K562 (cell line): ENCODE measurements around the gene CLCNKB. TPM values are rescaled to one million over a fixed set of nuclear protein-coding genes. Genes with fewer than 3 reads are reported as not detected.
A peak's percentile ranks its signal among the peaks of the same experiment; 100 is the strongest.

ENCODE experiments used
- CBFA2T3 ChIP-seq: fragments of 450-650 bp; IDR thresholded peaks from 2 replicates; pipeline ENCODE4 v1.6.1; 2017
- CHD1 ChIP-seq: fragments of 200-600 bp; sonication (generic); IDR thresholded peaks from one replicate; pipeline ENCODE4 v1.6.1; 2012; ENCODE audit warnings: mild to moderate bottlenecking, moderate library complexity, low read length, inconsistent platforms
- CREBBP ChIP-seq: IDR thresholded peaks from one replicate; pipeline ENCODE4 v1.6.1; 2012; ENCODE audit warnings: low read depth, mild to moderate bottlenecking, control low read depth, inconsistent platforms, low read length
- GABPB2 ChIP-seq: fragments of 250-450 bp; sonication (Bioruptor Pico); conservative IDR thresholded peaks from 2 replicates; pipeline ENCODE4 v1.5.1; 2021; ENCODE audit warnings: mild to moderate bottlenecking
- HDAC8 ChIP-seq: fragments of 450-650 bp; IDR thresholded peaks from 2 replicates; pipeline ENCODE4 v1.6.1; 2016; ENCODE audit warnings: mild to moderate bottlenecking, missing genetic modification characterization, moderate library complexity, missing compliant biosample characterization
- LCOR ChIP-seq: sonication (generic); formaldehyde crosslinking; IDR thresholded peaks from 2 replicates; pipeline ENCODE4 v1.8.0; 2022; ENCODE audit warnings: mild to moderate bottlenecking, missing genetic modification reagents
- MIER1 ChIP-seq: fragments of 450-650 bp; IDR thresholded peaks from 2 replicates; pipeline ENCODE4 v1.6.1; 2016; ENCODE audit warnings: antibody characterized with exemption, mild to moderate bottlenecking, low read depth
- NCOA2 ChIP-seq, 2 experiments: fragments of 450-650 bp; IDR thresholded peaks; 2 replicates each; pipeline ENCODE4 v1.6.1; 2018; ENCODE audit warnings: mild to moderate bottlenecking in 2 of 2, moderate library complexity in 1 of 2; ENCODE audit not compliant: partially characterized antibody in 2 of 2
- NELFE ChIP-seq: IDR thresholded peaks from 2 replicates; pipeline ENCODE4 v1.6.1; 2011; ENCODE audit warnings: mild to moderate bottlenecking; ENCODE audit not compliant: insufficient read depth, insufficient read length
- PCBP1 ChIP-seq: fragments of 200-400 bp; formaldehyde crosslinking; IDR thresholded peaks from 2 replicates; pipeline ENCODE4 v1.6.1; 2018; ENCODE audit warnings: mild to moderate bottlenecking, low read depth, low read length; ENCODE audit not compliant: poor library complexity, severe bottlenecking
- PTBP1 ChIP-seq: fragments of 200-400 bp; formaldehyde crosslinking; IDR thresholded peaks from 2 replicates; pipeline ENCODE4 v1.6.1; 2017; ENCODE audit warnings: low read depth, low read length
- RERE ChIP-seq: sonication (generic); formaldehyde crosslinking; IDR thresholded peaks from 2 replicates; pipeline ENCODE4 v1.8.0; 2023; ENCODE audit warnings: missing genetic modification reagents, mild to moderate bottlenecking, borderline replicate concordance
- SRSF1 ChIP-seq: fragments of 200-400 bp; formaldehyde crosslinking; IDR thresholded peaks from 2 replicates; pipeline ENCODE4 v1.6.1; 2017; ENCODE audit warnings: mild to moderate bottlenecking, low read depth, low read length, moderate library complexity
- TCF7 ChIP-seq: sonication (generic); IDR thresholded peaks from 2 replicates; pipeline ENCODE4 v1.6.1; 2016; ENCODE audit warnings: antibody characterized with exemption, borderline replicate concordance
- ZFX ChIP-seq: sonication (generic); formaldehyde crosslinking; IDR thresholded peaks from 2 replicates; pipeline ENCODE4 v1.8.0; 2022; ENCODE audit warnings: mild to moderate bottlenecking, missing genetic modification reagents, moderate library complexity
- ZNF146 ChIP-seq: IDR thresholded peaks from one replicate; pipeline ENCODE4 v1.6.1; 2018; ENCODE audit warnings: missing compliant biosample characterization; ENCODE audit not compliant: unreplicated experiment
- ZNF217 ChIP-seq: sonication (generic); formaldehyde crosslinking; IDR thresholded peaks from 2 replicates; pipeline ENCODE4 v1.8.0; 2022; ENCODE audit warnings: mild to moderate bottlenecking, missing genetic modification reagents
- ZNF561 ChIP-seq: fragments of 450-650 bp; formaldehyde crosslinking; conservative IDR thresholded peaks from 2 replicates; pipeline ENCODE4 v1.4.0; 2020; ENCODE audit warnings: mild to moderate bottlenecking, moderate library complexity
- ZNF584 ChIP-seq: fragments of 200-800 bp; sonication (Bioruptor generic); IDR thresholded peaks from 2 replicates; pipeline ENCODE4 v1.6.1; 2016; ENCODE audit warnings: low read depth, mild to moderate bottlenecking, missing genetic modification characterization, missing compliant biosample characterization
- ZNF780A ChIP-seq: fragments of 250-450 bp; sonication (Bioruptor Pico); IDR thresholded peaks from 2 replicates; pipeline ENCODE4 v1.5.0; 2021; ENCODE audit warnings: mild to moderate bottlenecking
- polyA plus RNA-seq, 8 experiments: library from polyadenylated mRNA; depleted of rRNA in 4 of 8; stranded (reverse) in 5 of 8; unstranded in 3 of 8; fragments of >200 nt; fragmentation: Nextera tagmentation in 2 of 8; fragmentation: Illumina TruSeq in 1 of 8; extraction: Ambion mirVana in 2 of 8; extraction: Trizol in 1 of 8; gene quantifications; 2 replicates each; pipeline versions ENCODE4 v1.2.1 to v1.2.3, GENCODE V29; 2011 to 2014; ENCODE audit warnings: inconsistent platforms in 1 of 8, missing spikeins in 1 of 8
- total RNA-seq, 7 experiments: library from RNA; depleted of rRNA in 6 of 7; stranded (reverse); fragments of >200 nt in 6 of 7; fragmentation: Illumina TruSeq in 2 of 7; extraction: Trizol in 2 of 7; gene quantifications; 2 replicates each; pipeline versions ENCODE4 v1.2.1 to v1.2.3, GENCODE V29; 2011 to 2021; ENCODE audit warnings: low replicate concordance in 1 of 7
- TF ChIP-seq, protein P1 (sequence below): fragments of 250-450 bp; sonication (Bioruptor Pico); IDR thresholded peaks from 2 replicates; pipeline ENCODE4 v1.8.0; 2021; ENCODE audit warnings: moderate library complexity, mild to moderate bottlenecking, inconsistent platforms
- TF ChIP-seq, protein P2 (sequence below): fragments of 200-800 bp; sonication (Bioruptor generic); IDR thresholded peaks from 2 replicates; pipeline ENCODE4 v1.6.1; 2017; ENCODE audit warnings: missing genetic modification characterization, missing compliant biosample characterization

CLCNKB gene
- total and polyA plus RNA-seq, 9 of the 15 experiments (the other 6 are each of a cell fraction or from before 2014, with no cell fraction given) = 0.08 to 1.7 (median 0.64) TPM

DNA sequence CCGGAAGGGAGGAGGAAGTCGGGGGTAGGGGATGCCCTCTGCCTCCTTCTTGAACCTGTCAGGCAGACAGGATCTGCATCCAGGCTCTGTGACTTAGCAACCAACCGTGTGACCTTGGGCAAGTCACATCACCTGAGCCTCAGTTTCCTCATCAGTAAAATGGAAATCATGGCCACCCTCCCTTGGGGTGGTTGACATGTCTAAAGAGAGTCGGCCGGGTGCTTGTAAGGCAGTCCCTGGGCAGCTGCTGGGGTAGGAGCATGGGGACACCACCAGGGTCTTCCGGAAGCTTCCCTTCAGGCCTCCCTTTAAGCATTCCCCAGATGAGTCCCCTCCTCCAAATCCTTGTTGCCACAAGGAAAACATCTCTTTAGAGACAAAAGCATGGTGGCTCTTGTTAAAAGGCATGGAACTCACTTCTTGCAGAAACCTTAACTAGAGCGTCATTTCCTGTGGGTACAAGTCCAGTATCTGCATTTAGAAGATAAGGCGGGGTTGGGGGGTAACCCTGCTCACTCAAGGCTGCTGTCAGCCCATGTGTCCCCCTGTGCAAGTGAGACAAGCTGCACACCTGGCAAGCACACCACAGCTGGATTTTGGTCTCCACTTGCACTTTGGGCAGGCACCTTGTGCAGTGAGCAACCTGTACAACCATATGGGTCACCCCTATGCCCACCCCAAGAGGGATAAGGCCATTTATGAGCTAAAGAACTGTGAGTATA is 10.4 kb downstream of the CLCNKB start (continued):
- TF ChIP-seq LCOR (CRISPR knock-in tag) (no peak), CREBBP (no peak), SRSF1 (no peak), NCOA2 (IDR thresholded peaks at IDR 0.05; ENCODE audit: partially characterized antibody in 2 of 2) (no peak), NELFE (no peak), PTBP1 (0 out of 2 replicates have a peak, but pooled peaks have one; percentile 21), HDAC8 (no peak), TCF7 (no peak), MIER1 (0 out of 2 replicates have a peak, but pooled peaks have one; percentile 23), CBFA2T3 (peak; percentile 97), ZNF217 (no peak), ZNF780A (CRISPR knock-in tag) (no peak), CHD1 (no peak), ZNF561 (CRISPR knock-in tag) (no peak), GABPB2 (CRISPR knock-in tag) (no peak), ZNF584 (CRISPR knock-in tag) (no peak), PCBP1 (no peak), ZFX (CRISPR knock-in tag) (no peak), ZNF146 (no peak), RERE (CRISPR knock-in tag) (no peak)
- TF ChIP-seq, protein P1, sequence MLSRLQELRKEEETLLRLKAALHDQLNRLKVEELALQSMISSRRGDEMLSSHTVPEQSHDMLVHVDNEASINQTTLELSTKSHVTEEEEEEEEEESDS (CRISPR knock-in tag) = no peak
- TF ChIP-seq, protein P2, sequence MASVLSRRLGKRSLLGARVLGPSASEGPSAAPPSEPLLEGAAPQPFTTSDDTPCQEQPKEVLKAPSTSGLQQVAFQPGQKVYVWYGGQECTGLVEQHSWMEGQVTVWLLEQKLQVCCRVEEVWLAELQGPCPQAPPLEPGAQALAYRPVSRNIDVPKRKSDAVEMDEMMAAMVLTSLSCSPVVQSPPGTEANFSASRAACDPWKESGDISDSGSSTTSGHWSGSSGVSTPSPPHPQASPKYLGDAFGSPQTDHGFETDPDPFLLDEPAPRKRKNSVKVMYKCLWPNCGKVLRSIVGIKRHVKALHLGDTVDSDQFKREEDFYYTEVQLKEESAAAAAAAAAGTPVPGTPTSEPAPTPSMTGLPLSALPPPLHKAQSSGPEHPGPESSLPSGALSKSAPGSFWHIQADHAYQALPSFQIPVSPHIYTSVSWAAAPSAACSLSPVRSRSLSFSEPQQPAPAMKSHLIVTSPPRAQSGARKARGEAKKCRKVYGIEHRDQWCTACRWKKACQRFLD (CRISPR knock-in tag) = peak; percentile 84; the same call in 1 of the 2 replicates
